Upper lobe of right lung (tissue), 1 donor: Measurements from ENCODE around the gene CIPC. TPM values are rescaled to one million over a fixed set of nuclear protein-coding genes. Genes with fewer than 3 reads are reported as not detected.

Source experiments
- ATAC-seq: fragments of 200-7000 bp; cut with Tn5 transposase; one replicate; pipeline ENCODE4 v1.9.1; 2020; ENCODE audit warnings: mild to moderate bottlenecking, moderate library complexity
- DNase-seq: peaks from one replicate; pipeline ENCODE4 v3.0.0-alpha.2; 2020
- H3K27ac ChIP-seq: fragments of 200-600 bp; one replicate; pipeline ENCODE4 v1.8.0; 2022
- H3K27me3 ChIP-seq: fragments of 200-600 bp; one replicate; pipeline ENCODE4 v1.8.0; 2022; ENCODE audit warnings: mild to moderate bottlenecking
- H3K36me3 ChIP-seq: fragments of 200-600 bp; one replicate; pipeline ENCODE4 v1.8.0; 2022
- H3K4me1 ChIP-seq: fragments of 200-600 bp; one replicate; pipeline ENCODE4 v1.8.0; 2022
- H3K4me3 ChIP-seq: fragments of 200-600 bp; one replicate; pipeline ENCODE4 v1.8.0; 2022; ENCODE audit warnings: mild to moderate bottlenecking
- H3K9me3 ChIP-seq: fragments of 200-600 bp; one replicate; pipeline ENCODE4 v1.8.0; 2022
- CTCF ChIP-seq: fragments of 200-600 bp; IDR thresholded peaks from one replicate; pipeline ENCODE4 v1.8.0; 2022; ENCODE audit warnings: antibody characterized with exemption
- intact Hi-C: fragments of 100-400 bp; cut with DNase I; formaldehyde crosslinking; loops from one replicate; pipeline ENCODE4 v1.11.0; 2022
- total RNA-seq: library from RNA; stranded (reverse); fragmentation: NEBNext Ultra II Directional; extraction: Animal tissue kit (Norgen Biotek cat#: 25700); gene quantifications from one replicate; pipeline ENCODE4 v1.2.1, GENCODE V29; 2021
- donor health status: DM: no; HTN: yes; CAD: no; lungs with severe emphysema.

Gene CIPC
- total RNA-seq, 1 donor from 2014 or later, result 24.9 TPM

GRCh38 chr14:77061630-77062257 is 36.3 kb upstream of the CIPC start:
- no peak overlapping the region for H3K27ac ChIP-seq
- no peaks in the 10 kb centered on the region for H3K9me3 ChIP-seq
- no peak overlapping the region for H3K4me3 ChIP-seq
- intact Hi-C loops, result no loop called here
- H3K4me1 ChIP-seq, result peaks cover 3% of the 10 kb centered on the region
- no peaks in the 10 kb centered on the region for H3K27me3 ChIP-seq
- H3K36me3 ChIP-seq, result no peaks in the 10 kb centered on the region
- ATAC-seq (no peak), DNase-seq (no peak)
- no peak for TF ChIP-seq CTCF

GRCh38 chr14:77062261-77062660 is 35.8 kb upstream of the CIPC start:
- no peaks in the 10 kb centered on the region for H3K27me3 ChIP-seq
- H3K36me3 ChIP-seq, result no peaks in the 10 kb centered on the region
- peaks cover 3% of the 10 kb centered on the region for H3K4me1 ChIP-seq
- DNase-seq (no peak), ATAC-seq (no peak)
- H3K4me3 ChIP-seq, result no peak overlapping the region
- H3K9me3 ChIP-seq, result no peaks in the 10 kb centered on the region
- no peak for TF ChIP-seq CTCF
- intact Hi-C loops, result no loop called here
- no peak overlapping the region for H3K27ac ChIP-seq

GRCh38 chr14:77063571-77064171 is 34.4 kb upstream of the CIPC start:
- Histone ChIP-seq H3K4me1 (peaks cover 13% of the 10 kb centered on the region), H3K9me3 (no peaks in the 10 kb centered on the region), H3K4me3 (no peak overlapping the region), H3K36me3 (no peaks in the 10 kb centered on the region), H3K27me3 (no peaks in the 10 kb centered on the region), H3K27ac (no peak overlapping the region)
- ATAC-seq, result no peak
- DNase-seq, result no peak
- TF ChIP-seq CTCF, result no peak
- intact Hi-C loops, result no loop called here

- DNase-seq, result no peak
These were observed 33.4 kb upstream of the CIPC start for GRCh38 chr14:77064521-77065178.

More at GRCh38 chr14:77064521-77065178, 33.4 kb upstream of the CIPC start:
- no peak overlapping the region for H3K4me3 ChIP-seq
- H3K27ac ChIP-seq, result no peak overlapping the region
- intact Hi-C loops, result loop anchor here (5.0 kb wide), 1 partner anchor 187 kb away; no protein-coding TSS in a partner anchor
- H3K9me3 ChIP-seq, result no peaks in the 10 kb centered on the region
- TF ChIP-seq CTCF, result no peak
- H3K4me1 ChIP-seq, result peaks cover 10% of the 10 kb centered on the region
- no peaks in the 10 kb centered on the region for H3K27me3 ChIP-seq
- no peak for ATAC-seq
- no peaks in the 10 kb centered on the region for H3K36me3 ChIP-seq
